Dermis blood vessel endothelial cell (primary cell): ENCODE measurements around the gene SDF4. TPM values are rescaled to one million over a fixed set of nuclear protein-coding genes. Genes with fewer than 3 reads are reported as not detected.

ENCODE experiments used
- DNase-seq: peaks from one replicate; pipeline ENCODE4 v3.0.0; 2010
- total RNA-seq: library from RNA; depleted of rRNA; stranded (reverse); fragments of >200 nt; gene quantifications from 2 replicates; pipeline ENCODE4 v1.2.3, GENCODE V29; 2014

SDF4 gene
- total RNA-seq, 1 donor from 2014 or later, result 122 TPM

DNA sequence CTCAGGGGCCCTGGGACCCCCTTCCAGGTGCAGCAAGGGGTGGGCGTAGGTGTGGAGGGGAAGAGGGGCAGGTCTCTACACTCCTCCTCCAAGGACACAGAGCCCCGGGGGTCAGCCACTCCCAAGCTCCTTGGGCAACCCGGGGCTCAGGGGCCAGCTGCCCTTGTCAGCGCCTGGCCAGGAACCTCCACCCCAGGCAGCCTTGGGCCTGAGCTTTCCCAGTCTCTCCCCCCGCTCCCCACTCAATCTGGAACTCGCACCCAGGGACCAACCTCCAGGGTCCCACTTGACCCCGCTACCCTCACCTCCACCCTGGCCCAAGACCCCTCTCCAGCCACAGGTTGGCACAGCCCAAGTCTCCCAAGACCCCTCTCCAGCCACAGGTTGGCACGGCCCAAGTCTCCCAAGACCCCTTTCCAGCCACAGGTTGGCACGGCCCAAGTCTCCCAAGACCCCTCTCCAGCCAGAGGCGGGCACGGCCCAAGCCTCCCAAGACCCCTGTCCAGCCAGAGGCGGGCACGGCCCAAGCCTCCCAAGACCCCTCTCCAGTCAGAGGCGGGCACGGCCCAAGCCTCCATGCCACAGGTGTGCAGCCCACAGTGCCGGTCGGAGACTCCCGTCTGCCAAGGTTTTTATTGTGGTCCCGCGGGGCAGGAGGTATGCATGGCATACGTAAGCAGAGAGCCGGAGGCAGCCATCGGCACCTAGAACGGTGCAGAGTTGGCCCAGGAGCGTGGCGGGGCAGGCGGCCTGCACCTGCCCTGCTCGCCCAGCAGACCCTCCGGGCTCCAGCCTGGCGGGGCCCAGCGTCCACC is 20.9 kb downstream of the SDF4 start:
- no peak for DNase-seq

DNA sequence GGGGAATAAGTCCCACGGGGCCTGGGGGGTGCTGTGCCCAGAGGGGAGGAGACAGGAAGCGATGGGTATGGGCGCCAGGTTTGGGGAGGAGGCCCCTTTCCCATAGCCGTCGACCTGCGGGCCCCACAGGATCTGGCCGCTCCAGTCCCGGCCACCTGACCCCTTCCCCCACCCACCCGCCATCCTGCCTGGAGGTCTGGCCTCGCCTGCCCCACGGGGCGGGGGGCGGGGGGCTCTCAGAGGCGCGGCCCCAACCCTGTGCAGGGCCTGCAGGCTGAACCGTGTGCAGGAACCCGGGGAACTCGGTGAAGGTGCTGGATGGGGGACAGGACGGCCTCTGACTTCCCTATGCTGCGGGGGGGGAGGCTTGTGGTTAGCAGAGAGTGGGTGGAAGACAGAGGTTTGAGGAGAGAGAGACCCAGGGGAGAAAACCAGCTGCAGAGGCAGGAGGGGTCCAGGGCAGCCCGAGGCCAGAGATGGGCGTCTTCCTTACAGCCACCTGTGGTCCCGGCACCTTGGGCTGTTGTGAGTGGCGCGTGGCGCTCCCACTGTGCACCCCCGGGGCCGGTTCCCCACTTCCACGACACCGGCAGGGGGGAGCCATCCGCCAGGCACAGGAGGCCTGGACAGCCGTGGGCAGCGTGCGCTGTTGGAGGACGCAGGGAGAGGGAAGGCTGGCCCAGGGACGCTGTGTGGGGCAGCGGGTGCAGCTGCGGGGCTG is 22.9 kb downstream of the SDF4 start:
- no peak for DNase-seq

DNA sequence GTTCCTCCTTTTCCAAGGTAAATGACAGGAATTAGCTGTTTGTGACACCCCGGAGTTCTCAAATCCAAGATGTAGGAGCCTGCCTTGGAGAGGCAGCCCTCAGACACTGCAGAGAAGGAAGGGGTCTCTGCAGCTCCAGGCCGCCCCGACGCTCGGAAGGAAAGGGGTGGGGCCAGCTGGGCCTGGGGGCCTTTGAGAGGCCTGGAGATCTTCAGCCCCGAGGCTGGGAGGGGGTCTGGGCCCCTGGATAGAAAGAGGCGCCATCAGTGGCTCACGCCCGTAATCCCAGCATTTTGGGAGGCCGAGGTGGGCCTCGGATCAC is 24.3 kb downstream of the SDF4 start:
- DNase-seq, result no peak

DNA sequence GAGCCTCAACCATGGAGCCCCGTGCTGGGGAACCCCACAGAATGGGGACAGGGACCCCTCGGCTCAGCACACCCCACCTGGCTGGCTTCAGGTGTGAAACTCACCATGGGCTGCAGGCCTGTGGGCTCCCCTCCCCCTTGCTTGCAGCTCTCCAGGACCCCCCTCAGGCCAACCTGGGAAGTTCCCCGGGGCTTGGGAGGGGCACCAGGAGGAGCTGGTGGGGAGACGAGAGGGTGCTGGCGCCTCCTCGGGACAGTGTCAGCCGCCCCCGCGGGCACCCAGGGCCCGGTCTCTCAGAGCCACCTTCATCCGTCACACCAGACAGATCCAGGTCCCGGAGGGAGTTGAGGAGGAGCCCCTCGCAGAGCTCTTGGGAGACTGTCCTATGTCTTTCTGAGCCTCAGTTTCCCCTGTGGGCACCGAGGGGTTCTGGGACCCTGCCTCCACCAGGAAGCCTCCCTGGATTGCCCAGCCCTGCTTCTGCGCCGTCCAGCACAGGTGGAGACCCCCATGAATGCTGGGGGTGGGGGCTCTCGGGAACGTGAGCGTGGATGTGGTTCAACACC is 24.8 kb downstream of the SDF4 start:
- no peak for DNase-seq

DNA sequence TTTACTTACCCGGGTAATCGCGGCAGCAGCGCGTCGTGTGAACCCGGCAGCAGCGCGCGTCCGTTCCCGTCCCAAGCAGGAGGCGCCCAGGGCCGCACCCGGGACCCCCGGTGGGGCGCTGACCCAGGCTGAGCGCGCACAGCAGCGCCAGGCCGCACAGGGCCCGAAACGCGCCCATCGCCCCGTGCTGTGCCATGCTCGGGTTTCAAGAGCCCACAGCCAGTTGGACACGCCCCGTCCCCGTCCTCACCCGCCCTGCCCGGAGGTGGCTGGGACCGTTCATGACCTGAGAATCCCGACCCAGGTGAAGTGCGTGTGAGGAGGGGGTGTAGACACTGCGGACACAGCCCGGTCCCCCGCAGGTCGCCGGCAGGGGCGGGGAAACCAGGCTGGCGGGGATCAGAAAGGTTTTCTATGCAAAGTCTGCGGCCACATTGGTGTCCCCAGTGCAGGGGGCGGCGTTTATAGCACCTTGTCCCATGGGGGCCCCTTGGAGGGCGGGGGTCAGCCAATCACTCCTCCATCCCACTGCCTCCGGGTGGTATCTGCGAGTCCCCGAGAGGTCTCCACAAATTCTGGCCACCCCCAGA is 25.3 kb downstream of the SDF4 start, which contains the start of gene TNFRSF18:
Gene TNFRSF18 (minus strand): TSS at position 217 of the 590 bp plus-strand sequence. CDS start 21 bp downstream, at position 196.
- no peak for DNase-seq

DNA sequence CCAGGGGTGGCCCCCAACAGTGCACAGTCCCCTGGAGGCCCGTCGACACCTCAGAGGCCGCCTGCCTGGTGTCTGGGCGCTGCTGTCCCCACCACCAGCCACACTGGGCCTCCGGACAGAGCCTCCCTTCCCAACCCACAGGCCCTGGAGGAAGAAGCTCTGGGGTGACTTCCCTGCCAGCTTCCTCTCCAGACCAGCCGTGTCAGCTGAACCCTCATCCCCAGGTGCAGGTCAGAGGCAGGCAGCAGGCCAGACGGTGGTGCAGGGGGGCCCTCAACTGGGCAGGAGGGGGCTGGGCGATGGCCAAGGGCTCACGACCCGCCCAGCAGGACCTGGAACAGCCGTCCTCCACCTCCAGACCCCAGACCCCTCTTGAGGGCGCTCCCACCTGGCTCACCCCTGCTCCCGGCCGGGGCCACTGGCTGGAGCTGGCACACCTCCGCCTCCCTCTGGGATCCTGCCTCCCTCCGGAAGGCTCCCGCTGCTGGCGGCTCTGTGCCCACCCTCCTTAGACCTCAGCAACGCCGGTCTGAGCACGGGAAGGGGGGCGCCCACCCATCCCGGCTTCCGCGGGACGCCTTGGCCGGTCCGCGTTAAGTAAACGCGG is 25.9 kb downstream of the SDF4 start:
- no peak for DNase-seq

DNA sequence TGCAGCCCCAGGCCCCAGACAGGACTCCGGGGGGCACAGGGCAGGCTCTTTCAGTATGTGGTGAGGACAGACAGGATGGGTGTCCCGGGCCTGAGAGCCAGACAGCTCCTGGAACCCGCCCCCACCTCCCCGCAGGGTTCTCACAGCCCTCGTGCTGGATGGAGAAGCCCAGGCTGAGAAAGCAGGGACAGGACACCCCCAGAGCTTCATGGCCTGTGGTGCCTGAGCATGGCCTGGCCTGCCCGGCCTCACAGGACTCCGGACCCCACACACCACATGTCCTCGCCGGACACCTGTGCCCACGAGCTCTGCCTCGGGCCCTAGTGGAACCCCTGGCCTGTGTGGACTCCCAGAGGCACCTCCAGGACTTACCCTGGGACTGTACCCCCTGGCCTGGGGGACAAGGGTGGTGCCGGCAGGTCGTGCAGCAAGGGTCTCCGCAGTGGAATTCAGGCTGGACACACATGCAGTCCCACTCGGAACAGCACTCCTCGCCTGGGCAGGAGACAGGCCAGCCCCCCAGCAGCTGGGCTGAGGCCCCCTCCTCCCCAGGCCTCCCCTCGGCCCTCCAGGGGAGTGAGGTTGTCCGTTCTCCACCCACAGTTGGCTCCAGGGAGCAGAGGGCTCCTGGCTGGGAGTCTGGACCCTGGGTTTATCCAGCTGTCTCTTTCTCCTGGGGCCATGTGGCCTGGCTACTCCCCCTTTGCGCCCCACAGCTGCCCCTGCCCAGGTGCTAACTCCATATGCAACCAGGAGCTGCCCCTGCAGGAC is 26.6 kb downstream of the SDF4 start:
- DNase-seq, result no peak

DNA sequence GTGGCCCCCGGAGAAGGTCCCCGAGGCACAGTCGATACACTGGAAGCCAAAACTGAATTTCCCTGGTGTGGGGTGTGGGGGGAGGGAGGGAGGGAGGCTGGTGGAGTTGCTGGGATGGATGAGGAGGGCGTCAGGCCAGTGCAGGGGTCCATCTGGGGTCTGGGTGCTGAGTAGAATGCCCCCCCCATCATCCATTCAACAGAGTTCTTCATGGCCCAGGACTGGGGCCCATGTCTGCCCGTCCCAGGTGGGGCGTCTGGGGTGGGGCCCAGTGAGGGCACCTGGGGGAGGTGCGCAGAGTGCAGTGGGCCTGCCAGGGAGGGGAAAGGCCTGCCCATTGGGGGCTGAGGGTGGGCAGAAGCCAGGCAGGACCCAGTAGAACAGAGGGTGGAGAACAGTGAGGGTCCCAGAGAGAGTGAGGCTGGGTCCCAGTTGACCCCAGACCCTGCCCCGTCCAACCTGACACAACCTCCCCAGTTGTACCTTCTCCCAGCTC is 27.3 kb downstream of the SDF4 start:
- no peak for DNase-seq

DNA sequence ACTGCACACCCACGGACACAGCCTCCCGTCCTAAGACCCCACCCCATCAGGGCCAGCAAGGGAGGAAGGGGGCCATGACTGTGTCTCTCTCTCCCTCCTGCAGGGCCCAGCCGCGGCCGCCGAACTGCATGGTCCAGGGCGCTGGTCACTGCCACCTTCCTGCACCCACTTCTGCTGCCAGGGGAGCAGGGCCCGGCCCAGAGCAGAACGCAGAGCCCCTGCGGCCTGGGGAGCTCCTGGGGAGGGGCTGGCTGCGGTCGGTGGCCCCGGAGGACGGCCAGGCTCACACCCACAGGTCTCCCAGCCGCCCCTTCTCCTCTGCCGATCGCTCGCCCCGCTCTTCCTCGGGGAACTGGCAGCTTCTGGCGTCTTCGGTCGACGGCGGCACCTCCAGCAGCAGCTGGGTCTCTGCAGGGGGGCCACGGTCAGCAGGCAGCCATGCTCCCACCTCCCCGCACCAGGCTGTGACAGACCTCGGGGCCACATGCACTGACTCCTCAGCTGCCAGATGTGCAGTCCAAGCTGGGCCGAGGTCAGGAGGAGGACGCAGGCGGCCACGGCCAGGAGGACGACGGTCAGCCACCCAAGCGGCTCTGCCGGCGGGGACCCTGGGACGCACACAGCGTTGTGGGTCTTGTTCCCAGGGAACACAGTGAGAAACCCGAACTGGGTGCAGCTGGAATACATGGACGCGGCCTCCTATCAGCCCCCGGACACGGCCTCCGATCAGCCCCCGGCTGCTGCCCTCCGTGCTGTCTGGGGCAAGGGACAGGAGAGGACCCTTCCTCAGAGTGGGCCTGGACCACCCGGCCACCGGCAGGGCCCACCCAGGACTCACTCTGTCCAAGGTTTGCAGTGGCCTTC is 28.0 kb downstream of the SDF4 start:
- DNase-seq, result no peak

DNA sequence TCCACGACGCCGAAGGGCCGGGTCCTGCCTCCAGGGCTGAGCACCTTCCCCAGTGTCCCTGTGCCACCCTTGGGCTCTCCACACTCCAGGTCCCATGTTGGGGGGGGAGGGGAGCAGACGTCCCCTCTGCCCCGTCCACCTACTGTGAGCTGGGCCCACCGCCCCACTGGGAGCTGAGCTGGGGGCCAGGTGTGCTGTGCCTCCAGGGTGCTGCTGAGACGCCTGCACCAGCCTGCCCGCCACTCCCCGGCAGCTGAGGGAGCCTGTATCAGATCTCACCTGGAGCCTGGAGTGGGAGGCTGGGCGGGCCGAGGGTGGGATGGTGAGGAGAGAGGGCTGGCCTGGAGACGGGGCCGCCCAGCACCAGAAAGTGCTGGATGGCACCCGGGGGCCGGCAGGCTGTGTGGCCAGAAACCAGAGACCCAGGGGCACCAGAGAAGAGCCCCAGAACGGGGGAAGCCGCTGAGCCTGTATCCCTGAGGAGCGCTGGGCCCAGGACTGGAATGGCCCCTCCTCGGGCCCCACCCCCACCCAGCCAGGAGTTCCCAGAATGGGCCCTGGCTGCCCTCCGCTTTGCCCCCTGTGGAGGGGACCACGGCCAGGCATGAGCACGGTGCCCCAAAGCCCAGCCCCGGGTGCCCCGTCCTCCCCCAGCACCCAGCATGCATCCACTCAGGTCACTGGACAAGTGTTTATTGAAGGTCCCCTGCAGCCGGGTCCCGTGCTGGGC is 28.8 kb downstream of the SDF4 start:
- DNase-seq, result no peak

DNA sequence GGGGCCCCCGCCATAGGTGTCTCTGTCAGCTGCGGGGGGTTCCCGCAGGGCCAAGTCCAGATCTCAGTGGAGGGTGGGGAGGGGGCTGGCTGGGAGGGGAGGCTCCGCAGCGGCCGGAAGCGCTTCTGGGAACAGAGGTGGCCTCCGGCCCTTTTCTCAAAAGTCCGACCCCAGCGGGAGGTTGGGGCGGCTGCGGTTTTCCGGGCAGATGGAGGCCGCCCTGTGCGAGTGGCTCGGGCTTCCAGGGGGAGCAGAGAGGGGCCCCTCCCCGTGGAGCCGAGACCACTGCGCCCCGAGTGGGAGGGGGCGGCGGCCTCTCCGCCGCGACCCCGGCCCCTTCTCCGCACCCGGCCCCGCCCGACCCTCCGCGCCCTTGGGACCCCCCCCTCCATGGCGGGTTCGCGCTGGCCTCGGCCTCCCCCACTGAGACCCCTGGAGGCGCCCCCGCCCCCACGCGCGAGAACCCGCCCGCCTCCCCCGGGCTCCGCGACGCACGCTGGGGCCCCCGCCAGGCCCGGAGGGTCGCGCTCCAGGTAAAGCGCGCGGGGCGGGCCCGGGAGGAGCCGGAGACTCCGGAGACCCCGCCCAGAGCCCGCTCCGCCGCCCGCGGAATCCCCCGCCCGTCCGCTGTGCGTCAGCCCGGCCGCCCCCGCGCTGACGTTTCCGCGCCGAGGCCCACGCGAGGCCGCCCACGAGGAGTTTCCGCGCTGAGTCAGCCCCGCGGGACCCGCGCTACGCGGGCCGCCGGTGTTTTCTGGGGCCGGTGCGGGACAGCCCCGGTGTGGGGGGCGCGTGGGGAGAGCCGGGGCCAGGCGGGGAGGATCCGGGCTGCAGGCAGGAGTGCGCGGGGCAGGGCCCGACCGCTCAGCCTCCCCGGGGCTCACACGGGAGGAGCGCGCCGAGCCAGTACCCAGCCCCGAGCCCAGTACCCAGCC is 30.7 kb downstream of the SDF4 start:
- DNase-seq, result peak; percentile 37

DNA sequence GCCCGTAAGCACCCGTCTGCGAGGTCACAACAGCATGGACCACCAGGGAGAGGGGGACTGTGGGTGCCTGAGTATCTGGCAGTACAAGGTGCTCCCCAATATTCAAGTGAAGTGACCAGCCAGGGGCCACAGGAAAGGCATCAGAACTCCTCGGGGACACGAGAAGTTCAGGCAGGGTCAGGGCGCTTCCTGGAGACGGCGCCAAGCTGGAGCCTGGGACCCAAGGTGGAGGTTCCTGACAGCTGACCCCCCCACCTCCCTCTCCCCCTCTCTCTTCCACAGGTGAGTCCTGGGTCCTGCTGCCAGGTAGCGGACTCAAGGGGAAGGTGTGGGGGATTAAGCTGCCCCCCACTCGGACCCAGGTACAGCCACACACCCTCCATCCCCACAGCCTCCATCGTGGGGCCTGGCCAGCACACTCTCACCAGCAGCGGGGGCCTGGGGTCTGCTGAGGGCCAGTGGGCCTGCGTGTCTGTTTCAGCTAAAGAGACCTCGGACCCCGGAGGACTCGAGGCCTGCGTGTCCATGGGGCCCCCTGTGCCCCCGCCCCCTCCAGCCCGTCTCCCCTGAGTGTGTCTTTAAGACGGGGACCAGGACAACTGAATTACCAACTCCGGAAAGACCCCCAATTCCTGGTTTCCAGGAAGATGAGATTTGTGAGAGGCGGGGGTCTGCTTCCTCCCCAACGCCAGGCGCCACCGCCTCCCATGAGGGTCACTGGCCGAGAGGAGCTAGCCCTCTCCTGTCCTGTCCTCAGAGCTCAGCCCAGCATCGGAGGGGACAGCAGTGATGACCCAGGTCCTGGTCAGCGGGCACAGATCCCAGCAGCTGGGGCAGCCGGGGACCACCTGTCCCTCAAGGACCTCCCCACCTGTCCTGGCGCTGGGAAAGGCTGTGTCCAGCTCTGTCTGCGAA is 31.6 kb downstream of the SDF4 start:
- no peak for DNase-seq

DNA sequence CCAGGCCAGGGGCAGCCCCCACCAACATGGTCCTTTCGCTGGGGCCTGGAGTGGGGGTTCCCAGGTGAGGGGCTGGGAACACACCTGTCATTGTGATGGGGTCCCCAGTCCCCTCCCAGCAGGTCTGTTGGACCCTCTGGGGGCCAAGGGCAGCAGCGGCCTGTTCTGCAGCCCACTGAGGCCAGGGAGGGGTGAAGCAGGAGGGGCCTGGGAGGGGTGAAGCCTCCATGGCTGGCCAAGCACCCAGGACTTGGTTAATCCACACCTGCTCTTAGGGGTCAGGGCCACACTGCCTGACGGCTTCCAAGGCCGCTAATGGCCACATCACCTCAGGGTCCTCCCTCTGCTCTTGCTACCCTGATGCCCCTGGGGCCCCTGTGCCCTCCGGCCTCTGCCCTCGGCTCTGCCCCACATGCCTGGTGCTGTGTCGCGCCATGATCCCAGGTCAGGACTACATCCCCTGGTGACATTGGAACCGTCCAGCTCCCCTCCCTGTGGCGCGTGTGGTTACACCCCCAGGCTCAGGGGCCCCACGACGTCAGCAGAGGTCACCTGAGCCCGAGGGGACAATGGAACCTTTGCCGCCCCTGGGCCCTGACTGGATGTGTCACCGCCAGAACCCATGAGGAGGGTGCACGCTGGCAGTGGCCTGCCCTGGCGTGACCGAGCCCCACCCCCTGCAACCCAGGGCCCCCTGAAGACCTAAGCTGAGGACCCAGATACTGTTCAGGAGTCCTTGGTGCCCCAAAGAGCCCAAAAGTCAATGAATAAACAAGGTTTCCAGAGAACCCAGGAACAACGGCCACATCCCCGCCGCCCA is 32.5 kb downstream of the SDF4 start:
- DNase-seq, result no peak

DNA sequence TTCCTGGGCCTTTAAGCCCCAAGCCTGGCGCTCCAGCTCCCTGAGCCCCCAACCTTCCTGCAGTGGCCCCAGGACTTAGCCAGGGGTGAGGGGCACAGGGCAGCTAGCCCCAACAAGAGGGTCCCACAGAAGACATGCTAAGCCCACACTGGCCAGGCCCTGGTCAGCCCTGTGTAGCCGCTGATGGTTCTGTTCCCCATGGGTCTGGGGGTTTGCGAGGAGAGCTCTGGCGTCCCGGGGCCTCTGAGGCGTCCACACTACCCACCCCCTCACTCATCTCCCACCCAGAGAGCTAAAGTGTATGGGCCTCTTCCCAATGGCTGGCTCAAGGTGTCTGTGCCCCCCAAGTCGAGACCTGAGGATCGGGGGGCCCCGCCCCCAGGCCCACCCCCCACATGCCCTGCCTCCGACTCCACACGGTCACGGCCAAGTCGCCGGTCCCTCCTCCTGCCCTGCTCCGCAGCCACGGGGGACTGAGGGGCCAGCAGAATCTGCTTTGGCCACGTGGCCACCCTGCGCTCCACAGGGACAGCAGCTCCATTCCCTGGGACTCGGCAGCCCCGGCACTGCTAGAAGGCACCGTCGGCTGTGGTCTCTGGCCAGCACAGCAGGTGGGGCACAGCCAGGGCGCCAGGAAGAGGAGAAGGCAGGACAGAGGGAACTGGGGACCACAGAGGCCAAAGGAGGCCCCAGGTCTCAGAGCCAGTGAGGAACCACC is 33.2 kb downstream of the SDF4 start:
- DNase-seq, result no peak

DNA sequence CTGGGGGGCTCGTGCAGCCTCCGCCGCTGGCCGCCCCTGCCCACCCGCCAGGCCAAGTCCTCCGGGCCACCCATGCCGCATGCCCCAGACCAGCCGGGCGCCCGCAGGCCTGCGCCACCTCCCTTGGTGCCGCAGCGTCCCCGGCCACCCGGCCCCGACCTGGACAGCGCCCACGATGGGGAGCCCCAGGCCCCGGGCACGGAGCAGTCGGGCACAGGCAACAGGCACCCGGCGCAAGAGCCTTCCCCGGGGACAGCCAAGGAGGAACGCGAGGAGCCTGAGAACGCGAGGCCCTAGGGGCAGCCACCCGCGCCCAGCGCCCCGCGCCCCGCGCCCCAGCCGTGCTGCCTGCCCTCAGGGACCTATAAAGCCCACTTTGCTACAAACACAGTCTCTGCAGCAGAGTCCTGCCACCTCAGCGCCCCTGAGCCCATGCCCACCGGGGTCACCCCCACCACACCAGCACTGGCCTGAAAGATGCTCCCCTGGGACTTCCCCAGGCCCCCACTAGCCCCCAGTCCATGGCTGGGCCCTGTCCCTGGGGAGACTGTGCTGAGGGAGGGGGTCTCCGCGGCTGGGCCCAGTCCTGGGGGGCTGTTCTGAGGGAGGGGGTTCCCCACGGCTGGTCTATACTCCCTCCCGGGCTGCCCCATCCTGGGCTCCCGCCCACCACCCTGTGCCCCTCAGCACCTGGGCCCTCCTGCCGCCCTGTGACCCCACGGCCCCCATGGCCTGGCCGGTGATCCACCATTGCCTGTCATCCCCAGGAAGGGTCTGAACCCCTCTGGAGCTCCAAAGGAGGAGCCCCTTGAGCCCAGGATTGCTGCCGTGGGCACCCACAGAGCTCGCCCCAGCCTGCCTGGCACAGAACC is 34.0 kb downstream of the SDF4 start:
- no peak for DNase-seq

DNA sequence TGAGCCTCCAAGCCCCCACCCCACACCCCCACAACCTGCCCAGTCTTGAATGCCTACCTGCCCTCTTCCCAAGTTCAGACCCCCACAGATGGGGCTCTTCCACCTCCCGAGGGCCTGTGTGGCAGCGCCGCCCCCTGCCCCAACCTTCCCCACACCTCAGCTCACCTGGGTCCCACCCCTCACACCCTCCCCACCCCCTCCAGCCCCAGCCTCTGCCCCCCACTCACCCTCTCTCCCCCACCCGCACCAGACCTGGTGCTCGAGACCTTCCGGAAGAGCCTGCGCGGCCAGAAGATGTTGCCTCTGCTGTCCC is 34.7 kb downstream of the SDF4 start:
- no peak for DNase-seq
